H9 (cell line): Measurements from ENCODE around the gene SOX18. TPM values are rescaled to one million over a fixed set of nuclear protein-coding genes. Genes with fewer than 3 reads are reported as not detected.
A peak's percentile ranks its signal among the peaks of the same experiment; 100 is the strongest.

ENCODE experiments used
- DNase-seq: peaks from one replicate; pipeline ENCODE4 v3.0.0-alpha.2; 2017
- H2AFZ ChIP-seq: one replicate; pipeline ENCODE4 v1.6.1; 2013; ENCODE audit warnings: mild to moderate bottlenecking, low read length, control low read depth, moderate library complexity
- H2AK5ac ChIP-seq: 2 replicates; pipeline ENCODE4 v1.6.1; 2013; ENCODE audit warnings: low read length, control low read depth, mixed read lengths; ENCODE audit not compliant: insufficient read length
- H2BK120ac ChIP-seq: one replicate; pipeline ENCODE4 v1.6.1; 2013; ENCODE audit warnings: low read depth, mild to moderate bottlenecking, low read length, control low read depth, inconsistent platforms; ENCODE audit not compliant: poor library complexity, severe bottlenecking
- H2BK12ac ChIP-seq: 2 replicates; pipeline ENCODE4 v1.6.1; 2013; ENCODE audit warnings: low read length, control low read depth, mixed read lengths, low read depth; ENCODE audit not compliant: insufficient read length
- H2BK15ac ChIP-seq: 2 replicates; pipeline ENCODE4 v1.6.1; 2013; ENCODE audit warnings: low read depth, low read length, control low read depth
- H2BK20ac ChIP-seq: one replicate; pipeline ENCODE4 v1.6.1; 2013; ENCODE audit warnings: low read depth, mild to moderate bottlenecking, low read length, control low read depth, inconsistent platforms; ENCODE audit not compliant: poor library complexity, severe bottlenecking
- H2BK5ac ChIP-seq: 2 replicates; pipeline ENCODE4 v1.6.1; 2013; ENCODE audit warnings: low read length, control low read depth, mixed read lengths; ENCODE audit not compliant: insufficient read length
- H3K14ac ChIP-seq: 2 replicates; pipeline ENCODE4 v1.6.1; 2013; ENCODE audit warnings: low read length, control low read depth; ENCODE audit not compliant: insufficient read depth
- H3K18ac ChIP-seq: 2 replicates; pipeline ENCODE4 v1.6.1; 2013; ENCODE audit warnings: low read depth, mild to moderate bottlenecking, mixed read lengths, low read length, control low read depth; ENCODE audit not compliant: insufficient read length
- H3K23ac ChIP-seq: 2 replicates; pipeline ENCODE4 v1.6.1; 2013; ENCODE audit warnings: low read length, control low read depth, mixed read lengths, low read depth; ENCODE audit not compliant: insufficient read length
- H3K23me2 ChIP-seq: 2 replicates; pipeline ENCODE4 v1.6.1; 2013; ENCODE audit warnings: low read depth, mild to moderate bottlenecking, mixed read lengths, low read length, control low read depth; ENCODE audit not compliant: insufficient read length, poor library complexity, severe bottlenecking
- H3K27ac ChIP-seq: 2 replicates; pipeline ENCODE4 v1.5.1; 2013; ENCODE audit warnings: low read length, control low read depth, mixed read lengths, low read depth; ENCODE audit not compliant: insufficient read length
- H3K27me3 ChIP-seq: 2 replicates; pipeline ENCODE4 v1.6.1; 2013; ENCODE audit warnings: low read length, control low read depth, inconsistent platforms; ENCODE audit not compliant: insufficient read depth
- H3K4ac ChIP-seq: 2 replicates; pipeline ENCODE4 v1.6.1; 2013; ENCODE audit warnings: low read depth, mild to moderate bottlenecking, control low read depth, inconsistent platforms, low read length, moderate library complexity
- H3K4me1 ChIP-seq: 2 replicates; pipeline ENCODE4 v1.6.1; 2013; ENCODE audit warnings: low read length, control low read depth, inconsistent platforms; ENCODE audit not compliant: insufficient read depth
- H3K4me2 ChIP-seq: 2 replicates; pipeline ENCODE4 v1.6.1; 2013; ENCODE audit warnings: low read length, control low read depth, mixed read lengths; ENCODE audit not compliant: insufficient read length, insufficient read depth
- H3K56ac ChIP-seq: 2 replicates; pipeline ENCODE4 v1.6.1; 2013; ENCODE audit warnings: low read depth, mild to moderate bottlenecking, mixed read lengths, low read length, control low read depth; ENCODE audit not compliant: insufficient read length
- H3K79me1 ChIP-seq: 2 replicates; pipeline ENCODE4 v1.6.1; 2013; ENCODE audit warnings: low read depth, mild to moderate bottlenecking, moderate library complexity, low read length, control low read depth, inconsistent platforms; ENCODE audit not compliant: insufficient read depth, poor library complexity, severe bottlenecking
- H3K79me2 ChIP-seq: 2 replicates; pipeline ENCODE4 v1.6.1; 2013; ENCODE audit warnings: low read length, control low read depth, inconsistent platforms; ENCODE audit not compliant: insufficient read depth
- H3K9ac ChIP-seq: 2 replicates; pipeline ENCODE4 v1.6.1; 2013; ENCODE audit warnings: low read length, control low read depth, mixed read lengths; ENCODE audit not compliant: insufficient read length; ENCODE audit errors: extremely low read depth
- H3K9me3 ChIP-seq: one replicate; pipeline ENCODE4 v1.6.1; 2013; ENCODE audit warnings: low read depth, low read length, inconsistent platforms; ENCODE audit not compliant: control insufficient read depth
- H3T11ph ChIP-seq: one replicate; pipeline ENCODE4 v1.6.1; 2013; ENCODE audit warnings: mild to moderate bottlenecking, low read length, control low read depth, inconsistent platforms
- H4K20me1 ChIP-seq: one replicate; pipeline ENCODE4 v1.6.1; 2013; ENCODE audit not compliant: control insufficient read depth, insufficient read length, insufficient read depth
- H4K5ac ChIP-seq: 2 replicates; pipeline ENCODE4 v1.6.1; 2013; ENCODE audit warnings: low read depth, mild to moderate bottlenecking, mixed read lengths, low read length, control low read depth; ENCODE audit not compliant: insufficient read length
- H4K8ac ChIP-seq: replicated peaks from 2 replicates; pipeline ENCODE4 v1.6.1; 2013; ENCODE audit warnings: low read length, control low read depth, mixed read lengths, low read depth; ENCODE audit not compliant: insufficient read length
- H4K91ac ChIP-seq: 2 replicates; pipeline ENCODE4 v1.6.1; 2013; ENCODE audit warnings: low read depth, mild to moderate bottlenecking, moderate library complexity, mixed read lengths, low read length, control low read depth; ENCODE audit not compliant: insufficient read length
- H3K27ac Mint-ChIP-seq, 3 experiments: 2 replicates in 2 of 3; 3 replicates in 1 of 3; pipeline ENCODE4 v1.8.0; 2020 to 2021; ENCODE audit warnings: mixed read lengths in 3 of 3, mild to moderate bottlenecking in 1 of 3, moderate library complexity in 1 of 3
- H3K27me3 Mint-ChIP-seq: 2 replicates; pipeline ENCODE4 v1.8.0; 2021; ENCODE audit warnings: low read depth, mild to moderate bottlenecking, moderate library complexity, mixed read lengths
- H3K36me3 Mint-ChIP-seq, 3 experiments: 2 replicates in 2 of 3; 3 replicates in 1 of 3; pipeline ENCODE4 v1.8.0; 2020 to 2021; ENCODE audit warnings: low read depth in 3 of 3, mixed read lengths in 3 of 3; ENCODE audit not compliant: insufficient read depth in 1 of 3
- H3K4me1 Mint-ChIP-seq, 2 experiments: 2 replicates each; pipeline ENCODE4 v1.8.0; 2020; ENCODE audit warnings: mixed read lengths in 2 of 2
- H3K4me3 Mint-ChIP-seq, 2 experiments: 2 replicates in 1 of 2; 3 replicates in 1 of 2; pipeline ENCODE4 v1.8.0; 2020 to 2021; ENCODE audit warnings: mild to moderate bottlenecking in 2 of 2, mixed read lengths in 2 of 2, moderate library complexity in 1 of 2
- H3K9me3 Mint-ChIP-seq, 2 experiments: 2 replicates in 1 of 2; 3 replicates in 1 of 2; pipeline ENCODE4 v1.8.0; 2020; ENCODE audit warnings: mild to moderate bottlenecking in 2 of 2, mixed read lengths in 2 of 2, moderate library complexity in 1 of 2
- CTCF ChIP-seq: fragments of 200-600 bp; sonication (generic); conservative IDR thresholded peaks from 3 replicates; pipeline ENCODE4 v1.8.0; 2021; ENCODE audit warnings: antibody characterized with exemption, mild to moderate bottlenecking
- WGBS: extraction: QIAGEN DNeasy Blood & Tissue Kit; methylation state at CpG from one replicate; pipeline ENCODE4 v1.1.7; 2013; ENCODE audit warnings: missing lambda C conversion rate, low lambda C conversion rate, mixed read lengths; ENCODE audit not compliant: insufficient read length; ENCODE audit errors: extremely low coverage; 5-methylcytosine and 5-hydroxymethylcytosine counted together
- total RNA-seq: library from RNA; stranded (reverse); gene quantifications from 2 replicates; pipeline ENCODE4 v1.2.1, GENCODE V29; 2021

The SOX18 gene
- total RNA-seq, 1 experiment from 2014 or later, result 2.0 TPM

DNA sequence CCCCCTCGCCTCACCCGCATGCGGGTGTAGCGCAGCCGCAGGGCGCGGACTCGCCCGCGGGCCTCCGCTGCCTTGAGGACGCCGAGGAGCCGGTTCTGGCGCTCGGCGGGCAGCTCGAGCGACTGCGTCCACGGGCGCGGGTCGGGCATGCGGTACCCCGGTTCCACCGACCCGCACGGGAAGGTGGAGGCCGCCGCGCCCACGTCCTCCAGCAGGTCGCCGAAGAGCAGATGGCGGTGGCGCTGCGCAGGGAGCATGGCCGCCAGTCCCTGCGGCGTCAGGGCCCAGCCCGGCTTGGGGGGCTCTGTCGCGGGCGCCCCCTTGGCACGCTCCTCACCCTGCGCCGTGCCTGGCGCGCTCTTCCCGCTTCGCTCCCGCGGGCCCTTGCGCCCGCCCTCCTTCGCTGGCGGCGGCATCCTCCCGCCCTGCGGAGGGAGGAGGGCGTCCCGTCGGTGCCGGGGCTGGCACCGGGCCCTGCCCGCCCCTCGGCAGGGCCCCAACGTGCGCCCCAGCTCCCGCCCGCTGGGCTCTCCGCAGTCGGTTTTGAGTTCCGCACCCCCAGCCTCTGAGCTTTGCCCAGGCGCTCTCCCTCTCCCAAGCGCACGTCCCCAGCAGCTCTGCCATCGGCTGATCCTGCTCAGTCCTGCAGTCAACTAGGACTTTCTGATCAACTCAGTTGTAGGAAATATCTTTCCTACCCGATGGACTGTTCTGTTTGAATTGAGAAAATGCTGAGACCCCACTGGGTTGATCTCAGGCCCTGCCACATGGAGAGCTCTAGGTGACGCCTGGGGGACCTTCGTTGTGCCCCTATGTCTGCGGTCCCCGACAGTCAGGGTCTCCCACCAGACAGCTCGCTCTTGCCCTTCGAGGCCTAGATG is 34.6 kb upstream of the SOX18 start, which contains the start of gene LKAAEAR1:
Gene LKAAEAR1 (minus strand): TSS at position 595 of the 881 bp plus-strand sequence. CDS start 179 bp downstream, at position 416.
- Histone ChIP-seq H3K79me1 (no peaks in the 10 kb centered on the region), H3T11ph (no peak within 1 kb of the TSS), H2BK5ac (no peak within 1 kb of the TSS), H3K23ac (no peak within 1 kb of the TSS), H2BK12ac (no peak within 1 kb of the TSS), H2BK20ac (no peak within 1 kb of the TSS), H3K4ac (no peak within 1 kb of the TSS), H3K9ac (no peak within 1 kb of the TSS), H3K18ac (no peak within 1 kb of the TSS), H3K23me2 (peaks cover 19% of the 10 kb centered on the region), H3K27ac (no peak within 1 kb of the TSS), H3K27me3 (peaks cover 5% of the 10 kb centered on the region; the same call in 1 of the 2 replicates), H2BK15ac (no peak within 1 kb of the TSS), H4K20me1 (no peaks in the 10 kb centered on the region), H2AFZ (no peak within 1 kb of the TSS), H3K4me1 (no peaks in the 10 kb centered on the region), H2AK5ac (no peak within 1 kb of the TSS), H3K14ac (peak within 1 kb of the TSS; percentile 68; the same call in 1 of the 2 replicates), H4K91ac (no peak within 1 kb of the TSS), H3K4me2 (peak within 1 kb of the TSS; percentile 66), H4K8ac (no peak within 1 kb of the TSS), H3K79me2 (no peaks in the 10 kb centered on the region), H2BK120ac (no peak within 1 kb of the TSS), H4K5ac (no peak within 1 kb of the TSS), H3K56ac (no peak within 1 kb of the TSS), H3K9me3 (no peaks in the 10 kb centered on the region)
- 0 out of 3 replicates have a peak, but pooled peaks have one; percentile 30 for TF ChIP-seq CTCF
- Mint-ChIP-seq H3K9me3 (peaks cover 5 to 7% of the 10 kb centered on the region in 2 experiments; a peak in 4 of 5 replicates), H3K4me3 (peak within 1 kb of the TSS; percentile 73 to 94), H3K4me1 (peaks cover 24 to 34% of the 10 kb centered on the region in 2 experiments), H3K36me3 (no peaks in the 10 kb centered on the region; a peak in 1 of 7 replicates), H3K27me3 (peaks cover 74% of the 10 kb centered on the region), H3K27ac (no peak within 1 kb of the TSS; a peak in 2 of 7 replicates)
- no CpG with 5 or more reads among the region's 86 CpGs for WGBS
- DNase-seq, result no peak
